Rectal smooth muscle tissue (tissue), 1 donor: Measurements from ENCODE around the gene KIAA1614.
A peak's percentile ranks its signal among the peaks of the same experiment; 100 is the strongest.

ENCODE experiments used
- H3K27ac ChIP-seq: one replicate; pipeline ENCODE4 v1.7.0; 2013; ENCODE audit warnings: low read depth, low read length, inconsistent platforms
- H3K27me3 ChIP-seq: one replicate; pipeline ENCODE4 v1.7.0; 2013; ENCODE audit warnings: low read length; ENCODE audit not compliant: control insufficient read depth, insufficient read depth
- H3K36me3 ChIP-seq: one replicate; pipeline ENCODE4 v1.7.0; 2013; ENCODE audit warnings: low read length; ENCODE audit not compliant: control insufficient read depth, insufficient read depth
- H3K4me1 ChIP-seq: one replicate; pipeline ENCODE4 v1.7.0; 2013; ENCODE audit warnings: low read length; ENCODE audit not compliant: control insufficient read depth, insufficient read depth
- H3K4me3 ChIP-seq: one replicate; pipeline ENCODE4 v1.7.0; 2013; ENCODE audit warnings: low read length
- H3K9ac ChIP-seq: one replicate; pipeline ENCODE4 v1.7.0; 2013; ENCODE audit warnings: low read length

The KIAA1614 gene

DNA sequence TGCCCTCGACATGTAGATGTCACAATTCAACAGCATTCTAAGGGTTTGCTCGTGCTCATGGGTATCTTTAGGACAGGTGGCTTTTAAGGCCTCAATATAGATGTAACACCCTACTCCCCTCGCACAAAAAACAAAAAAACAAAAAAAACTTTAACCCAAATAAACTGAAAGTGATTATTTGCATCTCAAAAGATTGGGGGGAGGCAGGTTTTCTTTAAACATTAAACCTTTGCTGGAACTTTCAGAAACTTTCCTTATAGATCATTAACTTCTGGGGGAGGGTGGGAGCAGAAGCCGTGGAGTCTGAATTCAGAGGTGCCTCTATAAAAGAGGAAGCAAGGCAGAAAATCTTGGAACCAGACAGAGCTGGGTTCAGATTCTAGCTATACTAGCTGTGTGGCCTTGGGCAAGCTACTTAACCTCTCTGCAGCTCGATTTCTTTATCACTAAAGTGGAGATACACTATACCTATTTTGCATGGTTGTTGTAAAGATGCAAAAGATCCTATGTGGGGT lies 3.2 kb upstream of the KIAA1614 start:
- H3K36me3 ChIP-seq = no peaks in the 10 kb centered on the region
- H3K27me3 ChIP-seq = no peaks in the 10 kb centered on the region
- H3K4me3 ChIP-seq = no peak overlapping the region
- peaks cover 9% of the 10 kb centered on the region for H3K4me1 ChIP-seq
- H3K9ac ChIP-seq = no peak overlapping the region
- H3K27ac ChIP-seq = no peak overlapping the region

DNA sequence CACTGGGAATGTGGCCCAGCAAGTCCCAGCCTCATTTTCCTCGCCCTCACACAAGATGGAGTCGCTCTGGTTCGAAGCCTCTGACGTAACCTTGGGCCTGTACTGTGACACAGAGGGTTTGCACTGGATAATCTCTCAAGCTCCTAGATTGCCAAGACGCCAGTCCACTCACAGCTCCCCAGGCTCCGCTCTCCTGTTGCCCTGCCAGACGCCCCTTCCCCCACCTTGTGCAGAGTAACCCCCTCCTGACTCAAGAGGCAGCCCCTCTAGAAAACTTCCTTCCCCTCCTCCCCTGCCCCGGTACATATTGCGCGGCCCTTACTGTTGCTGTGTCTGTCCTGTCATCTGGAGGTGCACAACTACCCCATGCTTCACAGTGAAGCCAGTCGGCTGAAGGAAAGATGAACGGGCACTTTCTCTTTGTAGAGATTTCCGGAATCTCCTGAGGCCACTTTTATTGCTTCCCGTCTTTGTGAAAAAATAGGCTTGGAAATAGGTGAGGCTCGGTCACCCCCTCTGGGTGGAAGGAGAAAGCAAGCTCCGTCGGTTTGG lies 981 bp upstream of the KIAA1614 start:
- Histone ChIP-seq H3K4me3 (peak overlapping the region; percentile 78), H3K27ac (peak overlapping the region; percentile 92), H3K9ac (peak overlapping the region; percentile 27), H3K27me3 (no peaks in the 10 kb centered on the region), H3K4me1 (peaks cover 9% of the 10 kb centered on the region), H3K36me3 (no peaks in the 10 kb centered on the region)

DNA sequence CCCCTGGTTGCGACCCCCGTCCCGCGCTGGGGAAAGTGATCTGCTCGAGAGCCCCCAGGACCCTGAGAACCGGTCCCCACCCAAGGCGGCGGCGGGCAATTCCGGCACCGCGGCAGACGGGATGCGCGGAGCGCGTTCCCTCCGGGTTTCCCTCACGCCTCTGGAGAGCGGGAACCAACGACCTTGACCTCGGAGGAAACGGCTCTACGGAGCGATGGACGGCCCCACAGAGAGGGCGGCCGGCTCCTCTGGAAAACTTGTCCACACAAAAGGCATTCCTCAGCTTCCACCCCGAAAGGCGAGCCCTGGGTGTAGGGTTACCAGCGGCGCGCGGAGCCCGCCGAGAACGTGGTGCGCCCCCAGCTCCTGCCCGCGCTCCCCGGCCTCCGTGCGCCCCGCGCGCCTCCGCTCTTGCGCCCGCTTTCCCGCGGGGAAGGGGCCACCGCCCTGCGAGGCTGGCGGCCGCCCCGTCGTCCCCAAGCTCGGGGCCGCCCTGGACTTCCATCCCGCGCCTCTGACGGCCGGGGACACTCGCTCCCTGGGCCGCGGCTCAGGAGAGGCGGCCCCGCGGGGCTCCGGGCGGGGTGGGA lies 391 bp upstream of the KIAA1614 start:
- peak overlapping the region; percentile 92 for H3K27ac ChIP-seq
- H3K27me3 ChIP-seq = no peaks in the 10 kb centered on the region
- H3K9ac ChIP-seq = no peak overlapping the region
- no peaks in the 10 kb centered on the region for H3K36me3 ChIP-seq
- peak overlapping the region; percentile 78 for H3K4me3 ChIP-seq
- peaks cover 9% of the 10 kb centered on the region for H3K4me1 ChIP-seq

DNA sequence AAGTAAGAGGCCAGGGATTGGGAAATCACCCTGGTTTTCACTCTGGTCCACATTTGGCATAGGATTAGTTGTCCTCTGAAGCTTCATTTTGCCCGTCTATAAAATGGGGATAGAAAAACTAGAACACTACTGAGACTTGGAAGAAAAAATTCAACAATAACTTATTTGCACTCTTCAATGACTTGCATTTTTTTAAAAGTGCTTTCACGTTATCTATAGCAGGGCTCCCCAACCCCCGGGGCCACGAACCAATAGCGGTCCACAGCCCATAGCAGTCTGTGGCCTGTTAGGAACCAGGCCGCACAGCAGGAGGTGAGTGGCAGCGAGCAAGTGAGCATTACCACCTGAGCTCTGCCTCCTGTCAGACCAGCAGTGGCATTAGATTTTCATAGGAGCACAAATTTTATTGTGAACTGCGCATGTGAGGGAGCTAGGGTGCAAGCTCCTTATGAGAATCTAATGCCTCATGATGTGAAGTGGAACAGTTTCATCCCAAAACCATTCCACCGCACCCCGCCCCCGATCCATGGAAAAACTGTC lies 2.8 kb downstream of the KIAA1614 start:
- Histone ChIP-seq H3K9ac (no peak overlapping the region), H3K4me1 (peaks cover 9% of the 10 kb centered on the region), H3K4me3 (no peak overlapping the region), H3K27me3 (no peaks in the 10 kb centered on the region), H3K36me3 (no peaks in the 10 kb centered on the region), H3K27ac (no peak overlapping the region)

DNA sequence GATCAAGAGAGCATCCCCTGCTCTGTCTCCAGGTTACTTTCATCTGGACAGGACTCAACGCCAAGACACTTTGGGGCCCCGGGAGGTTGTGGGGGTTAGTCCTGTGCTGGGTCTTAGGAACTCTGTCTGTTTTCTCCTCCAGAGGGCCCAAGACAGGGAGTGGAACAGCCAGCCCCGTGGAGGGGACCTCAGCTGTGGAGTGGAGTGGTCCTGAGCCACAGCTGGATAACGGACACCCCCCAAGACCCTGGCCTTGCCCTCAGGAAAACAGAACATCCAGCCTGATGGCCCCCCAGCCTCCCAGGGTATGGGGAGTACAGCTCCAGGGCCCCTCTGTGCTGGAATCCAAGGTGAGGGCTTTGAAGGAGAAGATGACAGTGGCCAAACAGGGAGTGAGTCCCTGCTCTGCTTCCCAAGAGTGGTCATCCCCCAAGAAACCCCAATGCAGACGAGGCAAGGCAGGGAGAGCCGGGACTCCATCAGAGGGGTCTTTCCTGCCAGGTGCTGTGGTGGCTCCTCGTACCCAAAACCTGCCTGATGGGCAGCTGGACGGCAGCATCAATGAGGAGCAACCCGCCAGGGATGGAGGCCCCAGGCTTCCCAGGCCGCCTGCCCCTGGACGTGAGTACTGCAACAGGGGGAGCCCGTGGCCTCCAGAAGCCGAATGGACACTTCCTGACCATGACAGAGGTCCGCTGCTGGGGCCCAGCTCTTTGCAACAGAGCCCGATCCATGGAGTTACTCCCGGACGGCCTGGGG lies 3.5 kb downstream of the KIAA1614 start:
- Histone ChIP-seq H3K4me3 (no peak overlapping the region), H3K27me3 (no peaks in the 10 kb centered on the region), H3K9ac (no peak overlapping the region)

DNA sequence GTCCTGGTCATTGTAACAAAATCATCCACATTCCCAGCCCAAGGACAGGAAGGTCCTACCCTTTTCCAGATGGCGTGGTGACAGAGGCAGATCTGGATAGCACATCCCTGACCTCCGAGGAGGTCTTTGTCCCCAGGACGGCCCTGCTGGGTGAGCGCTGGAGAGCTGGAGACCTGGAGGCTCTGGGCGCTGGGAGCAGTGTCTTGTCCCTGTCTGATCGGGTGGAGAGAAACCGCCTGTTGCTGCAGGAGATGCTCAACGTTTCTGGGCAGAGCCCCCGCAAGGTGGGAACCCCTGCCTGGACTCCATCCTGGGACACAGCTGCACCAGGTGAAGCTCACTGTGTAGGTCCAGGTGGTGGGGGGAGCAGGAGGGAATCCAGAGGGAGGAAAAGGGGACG lies 4.1 kb downstream of the KIAA1614 start:
- Histone ChIP-seq H3K9ac (no peak overlapping the region), H3K27me3 (no peaks in the 10 kb centered on the region), H3K27ac (no peak overlapping the region), H3K4me1 (no peaks in the 10 kb centered on the region), H3K4me3 (no peak overlapping the region), H3K36me3 (no peaks in the 10 kb centered on the region)

More for the DNA sequence above, 3.5 kb downstream of the KIAA1614 start:
- H3K36me3 ChIP-seq = no peaks in the 10 kb centered on the region
- peaks cover 4% of the 10 kb centered on the region for H3K4me1 ChIP-seq
- no peak overlapping the region for H3K27ac ChIP-seq

DNA sequence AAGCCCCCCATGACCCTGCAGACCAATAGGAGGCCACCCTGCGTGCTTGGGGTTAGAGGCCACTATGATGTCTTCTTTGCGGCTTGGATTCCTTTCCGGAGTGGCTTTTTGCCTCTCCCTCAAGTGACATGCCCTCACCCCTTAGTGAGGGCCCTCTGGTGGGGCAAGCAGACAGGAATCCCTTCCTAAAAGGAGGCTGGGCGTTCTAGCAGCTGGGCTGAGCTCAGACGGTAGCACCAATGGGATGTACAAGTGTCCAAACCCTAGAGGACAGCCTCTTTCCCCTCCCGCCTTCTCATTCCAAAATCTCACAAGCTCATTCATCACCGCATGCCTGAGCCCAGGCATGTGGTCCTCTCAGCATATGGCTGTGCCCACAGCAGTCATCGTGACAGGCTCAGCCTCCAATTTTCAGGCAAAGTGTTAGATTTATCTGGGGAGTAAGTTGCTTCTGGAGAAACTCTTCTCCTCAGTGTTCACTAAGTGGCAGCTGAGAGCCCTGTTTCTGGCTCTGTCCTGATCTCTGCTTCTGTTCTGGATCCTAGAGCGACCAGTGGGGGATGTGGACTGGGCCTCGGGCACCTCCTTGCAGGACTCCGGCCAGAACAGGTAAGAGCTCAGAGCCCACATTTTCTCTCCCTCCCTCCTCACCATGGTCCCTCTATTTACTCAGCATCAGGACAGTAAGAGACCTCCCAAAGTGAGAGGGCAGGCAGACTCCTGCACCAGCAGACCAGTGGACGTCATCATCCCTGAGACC lies 4.8 kb downstream of the KIAA1614 start:
- no peaks in the 10 kb centered on the region for H3K27me3 ChIP-seq
- no peaks in the 10 kb centered on the region for H3K4me1 ChIP-seq
- H3K27ac ChIP-seq = no peak overlapping the region
- H3K36me3 ChIP-seq = no peaks in the 10 kb centered on the region
- H3K9ac ChIP-seq = no peak overlapping the region
- H3K4me3 ChIP-seq = no peak overlapping the region

DNA sequence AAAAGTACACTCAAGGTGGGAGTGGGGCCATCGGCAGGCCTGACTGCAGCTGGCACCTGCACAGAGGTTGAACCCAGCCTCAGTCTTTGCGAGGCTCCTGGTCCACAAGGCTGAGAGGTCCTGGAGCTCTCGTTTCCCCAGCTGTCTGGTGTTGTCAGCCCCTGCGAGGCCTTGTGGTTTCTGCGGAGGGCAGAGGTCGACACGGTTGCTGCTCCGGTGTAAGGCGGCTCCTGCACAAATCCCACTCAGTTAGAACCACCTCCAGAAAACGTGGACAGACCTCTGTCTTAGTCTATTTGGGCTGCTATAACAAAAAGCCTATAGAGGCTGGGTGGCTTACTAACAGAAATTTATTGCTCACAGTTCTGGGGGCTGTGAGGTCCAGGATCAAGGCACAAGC lies 5.8 kb downstream of the KIAA1614 start:
- no peaks in the 10 kb centered on the region for H3K27me3 ChIP-seq
- no peaks in the 10 kb centered on the region for H3K36me3 ChIP-seq
- no peaks in the 10 kb centered on the region for H3K4me1 ChIP-seq
- no peak overlapping the region for H3K9ac ChIP-seq
- H3K27ac ChIP-seq = no peak overlapping the region
- no peak overlapping the region for H3K4me3 ChIP-seq

DNA sequence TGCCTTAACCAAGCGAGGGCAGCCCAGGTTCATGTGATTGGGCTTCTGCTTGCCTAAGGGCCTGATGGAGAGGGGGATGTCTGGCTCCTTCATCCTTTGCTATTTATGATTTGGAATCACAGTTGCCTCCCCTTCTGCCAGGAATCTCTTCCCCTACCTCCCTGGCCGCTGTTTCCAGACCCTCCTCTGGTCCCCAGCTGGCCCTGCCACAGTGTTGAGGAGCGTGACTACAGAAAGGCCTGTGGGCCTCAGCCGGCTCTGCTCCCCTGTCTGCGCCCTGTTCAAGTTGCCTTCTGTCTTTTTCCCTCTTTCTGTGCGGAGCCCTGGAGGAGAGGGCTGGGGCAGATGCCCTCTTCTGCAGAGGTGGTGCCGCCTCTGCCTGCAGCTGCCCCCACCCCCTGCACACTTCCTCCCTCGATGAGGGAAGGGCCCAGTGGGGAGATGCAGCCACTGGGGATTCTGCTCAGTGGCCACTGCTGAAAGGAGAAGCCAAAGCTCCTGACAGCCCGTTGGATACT lies 6.5 kb downstream of the KIAA1614 start:
- Histone ChIP-seq H3K27ac (no peak overlapping the region), H3K4me1 (no peaks in the 10 kb centered on the region)

DNA sequence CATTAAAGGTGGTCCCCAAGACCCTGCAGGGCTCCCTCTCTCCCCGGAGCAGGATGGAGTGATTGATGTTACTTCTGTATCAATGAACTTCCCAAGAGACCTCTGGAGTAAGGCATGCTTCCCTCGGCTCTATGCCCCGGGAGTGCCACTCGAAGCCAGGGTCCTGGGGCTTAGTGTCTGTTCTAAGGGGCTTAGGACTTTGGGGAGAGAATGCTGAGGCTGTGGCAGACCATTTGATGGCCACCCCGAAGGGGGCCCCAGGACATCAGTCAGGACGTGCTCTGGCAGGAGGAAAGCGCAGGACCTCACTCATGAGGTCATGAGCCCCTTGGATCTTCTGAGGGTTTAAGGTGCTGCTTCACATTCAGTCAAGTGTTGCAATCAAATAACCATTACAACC lies 7.5 kb downstream of the KIAA1614 start:
- Histone ChIP-seq H3K27me3 (no peaks in the 10 kb centered on the region), H3K9ac (no peak overlapping the region), H3K4me3 (no peak overlapping the region), H3K4me1 (no peaks in the 10 kb centered on the region), H3K27ac (no peak overlapping the region), H3K36me3 (no peaks in the 10 kb centered on the region)

More for the DNA sequence above, 6.5 kb downstream of the KIAA1614 start:
- no peaks in the 10 kb centered on the region for H3K27me3 ChIP-seq
- H3K9ac ChIP-seq = no peak overlapping the region
- H3K4me3 ChIP-seq = no peak overlapping the region
- H3K36me3 ChIP-seq = no peaks in the 10 kb centered on the region

DNA sequence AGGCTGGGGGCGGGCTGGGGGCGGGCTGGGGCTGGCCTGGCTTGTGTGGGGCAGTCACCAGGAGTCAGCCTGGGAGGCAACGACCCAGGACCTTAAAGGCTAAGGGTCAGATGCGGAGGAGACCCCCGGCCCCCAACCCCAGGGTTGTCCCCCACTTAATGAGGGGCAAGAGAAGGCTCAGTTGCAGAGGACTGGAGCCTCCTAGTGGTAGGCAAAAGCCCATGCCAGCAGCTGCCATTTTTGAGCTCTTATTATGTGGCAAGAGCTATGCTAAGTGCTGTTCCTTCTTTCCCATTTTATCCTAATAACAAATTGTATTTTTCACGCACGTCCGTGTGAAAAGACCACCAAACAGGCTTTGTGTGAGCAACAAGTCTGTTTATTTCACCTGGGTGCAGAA lies 8.0 kb downstream of the KIAA1614 start:
- Histone ChIP-seq H3K4me1 (no peaks in the 10 kb centered on the region), H3K4me3 (no peak overlapping the region), H3K9ac (no peak overlapping the region), H3K27ac (no peak overlapping the region), H3K36me3 (no peaks in the 10 kb centered on the region), H3K27me3 (no peaks in the 10 kb centered on the region)

DNA sequence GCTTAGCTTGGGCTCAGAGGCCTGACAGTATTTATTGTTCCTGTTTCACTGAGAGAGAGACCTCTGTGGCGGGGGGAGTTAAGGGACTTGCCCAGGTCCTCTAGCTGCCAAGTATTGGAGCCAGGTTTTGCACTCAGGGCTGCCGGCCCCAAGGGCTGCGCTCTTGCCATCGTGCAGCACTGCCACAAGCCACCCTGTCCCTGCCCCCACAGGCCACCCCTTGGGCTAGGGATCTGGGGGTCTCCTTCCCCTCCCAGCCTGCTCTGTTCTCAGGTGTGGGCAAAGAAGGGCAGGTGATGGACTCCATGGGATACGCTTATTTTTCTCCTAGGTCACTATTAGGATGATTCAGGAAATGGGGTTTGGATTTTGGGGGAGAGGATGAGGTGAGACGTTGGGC lies 8.7 kb downstream of the KIAA1614 start:
- no peaks in the 10 kb centered on the region for H3K36me3 ChIP-seq
- H3K9ac ChIP-seq = no peak overlapping the region
- H3K4me3 ChIP-seq = no peak overlapping the region
- H3K4me1 ChIP-seq = peaks cover 6% of the 10 kb centered on the region
- H3K27ac ChIP-seq = no peak overlapping the region
- no peaks in the 10 kb centered on the region for H3K27me3 ChIP-seq
